Mesendoderm (in vitro differentiated cells): Measurements from ENCODE around the gene BOD1.

Source experiments
- DNase-seq: peaks from one replicate; pipeline ENCODE4 v3.0.0; 2013
- H2AK5ac ChIP-seq: 2 replicates; pipeline ENCODE4 v1.6.1; 2013; ENCODE audit warnings: low read length, inconsistent platforms
- H2BK120ac ChIP-seq: 2 replicates; pipeline ENCODE4 v1.6.1; 2013; ENCODE audit warnings: low read depth, mild to moderate bottlenecking, low read length, moderate library complexity, mixed read lengths
- H2BK15ac ChIP-seq: replicated peaks from 2 replicates; pipeline ENCODE4 v1.6.1; 2013; ENCODE audit warnings: low read depth, mild to moderate bottlenecking, moderate library complexity
- H2BK5ac ChIP-seq: 2 replicates; pipeline ENCODE4 v1.6.1; 2013; ENCODE audit warnings: low read length, inconsistent platforms
- H3K18ac ChIP-seq: 2 replicates; pipeline ENCODE4 v1.6.1; 2013; ENCODE audit warnings: mild to moderate bottlenecking, low read length, mixed read lengths
- H3K23ac ChIP-seq: one replicate; pipeline ENCODE4 v1.6.1; 2013; ENCODE audit warnings: low read length
- H3K27ac ChIP-seq: 2 replicates; pipeline ENCODE4 v1.5.1; 2013; ENCODE audit warnings: low read depth, mild to moderate bottlenecking, inconsistent platforms, low read length, moderate library complexity
- H3K27me3 ChIP-seq: 2 replicates; pipeline ENCODE4 v1.6.1; 2013; ENCODE audit warnings: low read length, control low read depth, mild to moderate bottlenecking, inconsistent platforms; ENCODE audit not compliant: insufficient read depth, poor library complexity
- H3K36me3 ChIP-seq: 2 replicates; pipeline ENCODE4 v1.6.1; 2013; ENCODE audit warnings: low read length, inconsistent platforms; ENCODE audit not compliant: control insufficient read depth, insufficient read depth
- H3K4ac ChIP-seq: one replicate; pipeline ENCODE4 v1.6.1; 2013; ENCODE audit warnings: low read depth, mild to moderate bottlenecking, low read length, moderate library complexity
- H3K4me1 ChIP-seq: 2 replicates; pipeline ENCODE4 v1.6.1; 2013; ENCODE audit warnings: low read depth, low read length, inconsistent platforms; ENCODE audit not compliant: control insufficient read depth
- H3K4me2 ChIP-seq: 2 replicates; pipeline ENCODE4 v1.6.1; 2013; ENCODE audit warnings: low read length
- H3K4me3 ChIP-seq: 2 replicates; pipeline ENCODE4 v1.5.1; 2013; ENCODE audit warnings: mild to moderate bottlenecking, low read length
- H3K56ac ChIP-seq: one replicate; pipeline ENCODE4 v1.6.1; 2013; ENCODE audit warnings: low read length
- H3K79me1 ChIP-seq: 2 replicates; pipeline ENCODE4 v1.6.1; 2013; ENCODE audit warnings: low read length, inconsistent platforms
- H3K79me2 ChIP-seq: 2 replicates; pipeline ENCODE4 v1.6.1; 2013; ENCODE audit warnings: mild to moderate bottlenecking, low read length; ENCODE audit not compliant: control insufficient read depth, insufficient read depth
- H3K9ac ChIP-seq: 2 replicates; pipeline ENCODE4 v1.6.1; 2013; ENCODE audit warnings: low read length, inconsistent platforms
- H4K5ac ChIP-seq: one replicate; pipeline ENCODE4 v1.6.1; 2013; ENCODE audit warnings: low read length
- H4K8ac ChIP-seq: one replicate; pipeline ENCODE4 v1.6.1; 2013; ENCODE audit warnings: low read depth, mild to moderate bottlenecking, control low read depth, low read length, moderate library complexity
- WGBS: extraction: QIAGEN DNeasy Blood & Tissue Kit; methylation state at CpG from one replicate; pipeline ENCODE4 v1.1.7; 2013; ENCODE audit warnings: low lambda C conversion rate, missing lambda C conversion rate; ENCODE audit not compliant: insufficient coverage; ENCODE audit errors: extremely low coverage; 5-methylcytosine and 5-hydroxymethylcytosine counted together

BOD1 gene

DNA sequence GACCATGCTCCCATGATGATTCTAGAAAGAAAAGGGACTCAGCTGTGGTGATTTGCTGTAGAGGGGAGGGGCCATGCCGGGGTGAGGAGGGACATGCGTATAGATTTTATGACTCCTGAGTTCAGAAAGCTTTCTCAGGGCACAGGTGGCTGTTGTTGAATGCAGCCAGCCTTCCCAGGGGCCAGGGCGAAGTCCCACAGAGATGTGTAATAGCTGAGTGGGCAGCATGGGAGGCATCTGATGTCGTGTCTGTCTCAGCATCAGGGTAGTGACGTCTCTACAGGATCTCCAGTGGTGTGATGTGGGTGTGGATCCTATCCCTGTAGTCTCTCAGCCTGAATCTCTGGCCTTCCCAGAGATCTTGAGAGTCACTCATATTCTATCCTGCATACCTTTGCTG is 7.8 kb upstream of the BOD1 start:
- H3K79me1 ChIP-seq = no peaks in the 10 kb centered on the region
- no peak overlapping the region for H3K4me2 ChIP-seq
- H3K36me3 ChIP-seq = no peaks in the 10 kb centered on the region
- H3K27me3 ChIP-seq = no peaks in the 10 kb centered on the region
- no peak overlapping the region for H3K4me3 ChIP-seq
- no peak overlapping the region for H3K27ac ChIP-seq
- no peaks in the 10 kb centered on the region for H3K79me2 ChIP-seq
- H3K4me1 ChIP-seq = peaks cover 7% of the 10 kb centered on the region
- no peak overlapping the region for H3K9ac ChIP-seq
- no peak overlapping the region for H3K4ac ChIP-seq
- no peak overlapping the region for H2BK15ac ChIP-seq
- no peak overlapping the region for H3K56ac ChIP-seq
- no peak overlapping the region for H3K23ac ChIP-seq
- no CpG with 5 or more reads among the region's 5 CpGs for WGBS
- H4K5ac ChIP-seq = no peak overlapping the region
- H2BK5ac ChIP-seq = no peak overlapping the region
- DNase-seq = no peak
- no peak overlapping the region for H2AK5ac ChIP-seq
- H4K8ac ChIP-seq = no peak overlapping the region
- no peak overlapping the region for H2BK120ac ChIP-seq
- H3K18ac ChIP-seq = no peak overlapping the region

DNA sequence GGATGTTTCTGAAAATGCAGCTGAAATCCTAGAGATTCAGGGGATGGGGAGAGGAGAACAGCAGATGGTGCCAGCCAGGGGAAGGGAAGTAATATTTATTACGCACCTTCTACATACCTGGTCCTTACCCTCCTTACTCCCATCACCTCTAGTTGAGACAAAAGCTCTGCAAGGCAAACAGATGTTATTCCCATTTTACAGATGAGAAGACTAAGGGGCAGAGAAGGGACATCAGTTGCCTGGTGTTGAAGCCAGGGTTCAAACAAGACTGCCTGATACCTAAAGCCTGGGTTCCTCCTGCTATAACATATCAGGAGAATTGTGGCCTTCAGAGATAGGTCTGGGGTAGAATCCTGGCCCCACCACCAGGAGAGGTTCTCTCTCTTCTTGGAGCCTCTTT is 7.3 kb upstream of the BOD1 start:
- no peak overlapping the region for H2BK120ac ChIP-seq
- H3K27ac ChIP-seq = no peak overlapping the region
- no CpG with 5 or more reads among the region's 1 CpG for WGBS
- no peaks in the 10 kb centered on the region for H3K79me1 ChIP-seq
- no peaks in the 10 kb centered on the region for H3K27me3 ChIP-seq
- no peak overlapping the region for H4K8ac ChIP-seq
- no peaks in the 10 kb centered on the region for H3K36me3 ChIP-seq
- H3K9ac ChIP-seq = no peak overlapping the region
- no peak overlapping the region for H2AK5ac ChIP-seq
- H3K4me2 ChIP-seq = no peak overlapping the region
- no peak overlapping the region for H3K23ac ChIP-seq
- no peak overlapping the region for H4K5ac ChIP-seq
- H3K4me1 ChIP-seq = peaks cover 7% of the 10 kb centered on the region
- no peak overlapping the region for H2BK5ac ChIP-seq
- no peak for DNase-seq
- H3K56ac ChIP-seq = no peak overlapping the region
- H3K79me2 ChIP-seq = no peaks in the 10 kb centered on the region
- no peak overlapping the region for H2BK15ac ChIP-seq
- H3K18ac ChIP-seq = no peak overlapping the region
- no peak overlapping the region for H3K4ac ChIP-seq
- H3K4me3 ChIP-seq = no peak overlapping the region

DNA sequence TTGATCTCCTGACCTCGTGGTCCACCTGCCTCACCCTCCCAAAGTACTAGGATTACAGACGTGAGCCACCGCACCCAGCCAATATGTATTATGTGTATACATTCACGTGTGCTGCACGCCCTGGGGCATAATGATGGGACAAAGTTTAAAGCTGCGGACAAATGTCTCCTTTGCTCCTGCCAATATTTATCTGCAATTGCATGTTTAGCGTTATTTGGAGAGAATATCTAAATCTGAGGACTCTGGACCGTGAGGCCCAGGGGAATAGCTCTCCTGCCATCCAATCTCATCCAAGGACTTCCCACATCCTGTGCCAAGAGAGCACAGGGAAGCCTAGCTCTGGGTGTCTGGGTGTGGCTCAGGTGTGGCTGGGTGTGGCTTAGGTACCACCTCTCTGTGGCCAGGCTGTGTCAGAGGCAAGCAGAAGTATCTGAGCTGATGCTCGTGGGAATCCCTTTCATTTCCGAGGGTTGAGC is 6.9 kb upstream of the BOD1 start:
- Histone ChIP-seq H3K9ac (no peak overlapping the region), H2BK120ac (no peak overlapping the region), H2BK15ac (no peak overlapping the region), H3K79me1 (no peaks in the 10 kb centered on the region), H3K79me2 (no peaks in the 10 kb centered on the region), H3K36me3 (no peaks in the 10 kb centered on the region), H3K4me2 (no peak overlapping the region), H3K56ac (no peak overlapping the region), H3K4me3 (no peak overlapping the region), H2AK5ac (no peak overlapping the region), H4K8ac (no peak overlapping the region), H4K5ac (no peak overlapping the region), H3K18ac (no peak overlapping the region), H3K4me1 (peaks cover 4% of the 10 kb centered on the region), H2BK5ac (no peak overlapping the region), H3K23ac (no peak overlapping the region), H3K27me3 (no peaks in the 10 kb centered on the region), H3K4ac (no peak overlapping the region), H3K27ac (no peak overlapping the region)
- WGBS = no CpG with 5 or more reads among the region's 10 CpGs
- DNase-seq = no peak

DNA sequence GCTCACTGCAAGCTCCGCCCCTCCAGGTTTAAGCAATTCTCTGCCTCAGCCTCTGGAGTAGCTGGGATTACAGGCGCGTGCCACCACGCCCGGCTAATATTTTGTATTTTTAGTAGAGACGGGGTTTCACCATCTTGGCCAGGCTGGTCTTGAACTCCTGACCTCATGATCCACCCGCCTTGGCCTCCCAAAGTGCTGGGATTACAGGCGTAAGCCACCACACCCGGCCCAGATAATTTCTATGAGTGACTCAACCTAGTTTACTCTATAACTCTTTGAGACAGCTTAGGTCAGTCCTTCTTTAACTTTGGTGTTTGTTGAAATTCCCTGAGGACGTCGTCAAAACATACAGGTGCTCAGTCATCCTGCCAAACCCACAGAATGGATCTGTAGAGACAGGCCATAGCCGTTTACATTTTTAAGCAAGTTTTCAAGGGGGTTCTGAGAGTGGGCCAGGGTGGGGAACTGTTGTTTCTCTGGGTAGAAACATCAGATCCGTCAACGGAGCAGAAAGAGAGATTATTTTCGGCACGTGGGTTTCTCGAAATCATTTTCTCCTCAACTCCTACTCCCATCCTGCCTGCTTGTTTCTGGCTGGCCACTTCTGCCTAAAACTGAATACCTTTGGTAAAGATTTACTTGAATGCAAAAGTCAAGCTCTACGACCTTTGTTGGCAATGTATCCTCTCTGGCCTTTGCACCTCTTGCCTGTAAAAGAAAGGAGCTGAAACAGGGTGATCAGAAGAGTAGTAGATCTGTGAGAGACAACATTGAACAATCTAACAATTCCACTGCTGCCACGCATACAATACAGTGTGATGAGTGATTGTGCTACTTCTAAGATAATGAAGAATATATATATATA is 6.0 kb upstream of the BOD1 start:
- no peak overlapping the region for H3K18ac ChIP-seq
- no peaks in the 10 kb centered on the region for H3K79me2 ChIP-seq
- H2BK15ac ChIP-seq = no peak overlapping the region
- no peaks in the 10 kb centered on the region for H3K27me3 ChIP-seq
- H3K27ac ChIP-seq = no peak overlapping the region
- WGBS = no CpG with 5 or more reads among the region's 19 CpGs
- H2AK5ac ChIP-seq = no peak overlapping the region
- no peak overlapping the region for H4K5ac ChIP-seq
- no peaks in the 10 kb centered on the region for H3K4me1 ChIP-seq
- H3K56ac ChIP-seq = no peak overlapping the region
- H2BK5ac ChIP-seq = no peak overlapping the region
- H3K36me3 ChIP-seq = no peaks in the 10 kb centered on the region
- H4K8ac ChIP-seq = no peak overlapping the region
- no peak overlapping the region for H3K9ac ChIP-seq
- no peak overlapping the region for H3K4me2 ChIP-seq
- H3K4ac ChIP-seq = no peak overlapping the region
- H3K23ac ChIP-seq = no peak overlapping the region
- no peak overlapping the region for H2BK120ac ChIP-seq
- no peaks in the 10 kb centered on the region for H3K79me1 ChIP-seq
- no peak for DNase-seq
- H3K4me3 ChIP-seq = no peak overlapping the region

DNA sequence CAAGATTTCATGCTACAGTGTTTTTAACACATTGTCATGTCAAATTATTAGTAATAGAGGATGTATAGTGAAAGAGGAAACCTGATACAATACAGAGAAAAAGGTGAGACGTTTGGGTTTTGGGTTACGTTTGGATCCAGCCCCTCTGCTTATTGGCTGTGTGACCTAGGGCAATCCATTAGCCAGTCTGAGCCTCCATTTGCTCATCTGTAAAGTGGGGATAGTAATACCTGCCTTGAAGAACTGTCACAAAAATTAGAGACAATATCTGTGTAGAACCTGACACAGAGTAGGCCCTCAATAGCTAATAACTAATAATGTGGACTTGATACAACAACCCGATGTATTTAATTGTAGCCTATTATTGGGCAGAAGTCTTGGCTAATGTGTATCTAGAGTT is 4.3 kb upstream of the BOD1 start:
- Histone ChIP-seq H3K23ac (no peak overlapping the region), H3K79me1 (no peaks in the 10 kb centered on the region), H2BK120ac (no peak overlapping the region), H3K4me1 (no peaks in the 10 kb centered on the region), H3K79me2 (peaks cover 3% of the 10 kb centered on the region), H3K4me3 (no peak overlapping the region), H4K5ac (no peak overlapping the region), H4K8ac (no peak overlapping the region), H2AK5ac (no peak overlapping the region), H3K56ac (no peak overlapping the region), H2BK5ac (no peak overlapping the region), H3K27me3 (no peaks in the 10 kb centered on the region), H3K36me3 (no peaks in the 10 kb centered on the region), H3K18ac (no peak overlapping the region), H3K4ac (no peak overlapping the region), H3K4me2 (no peak overlapping the region), H2BK15ac (no peak overlapping the region), H3K9ac (no peak overlapping the region), H3K27ac (no peak overlapping the region)
- no peak for DNase-seq
- no CpG with 5 or more reads among the region's 3 CpGs for WGBS
